Purkinje cell (primary cell): Measurements from ENCODE around the gene KLF15. TPM values are rescaled to one million over a fixed set of nuclear protein-coding genes. Genes with fewer than 3 reads are reported as not detected.

Source experiments
- polyA plus RNA-seq: library from polyadenylated mRNA; unstranded; fragments of >200 nt; fragmentation: Nextera tagmentation; gene quantifications from 2 replicates; pipeline ENCODE4 v1.2.1, GENCODE V29; 2014

The KLF15 gene
- polyA plus RNA-seq = 0.94 and 1.7 TPM in 2 replicates

GRCh38 chr3:126357295-126358037 lies at the start of gene KLF15:
KLF15 (minus strand) TSS chr3:126357408; CDS start chr3:126352922, 4,486 bp downstream.

GRCh38 chr3:126394179-126394976 lies 37.2 kb upstream of the KLF15 start, which contains the start of gene CFAP100:
CFAP100 (plus strand) TSS chr3:126394909; CDS start chr3:126396001, 1,092 bp downstream.

Other genes with a start within 250 kb of the KLF15 start
- gene ALDH1L1, start 176.8 kb downstream of the KLF15 start, polyA plus RNA-seq = 4.2 and 4.9 TPM in 2 replicates
- gene CFAP100, start 37.5 kb upstream of the KLF15 start, polyA plus RNA-seq = not detected in 2 replicates
- gene ZXDC, start 118.5 kb upstream of the KLF15 start, polyA plus RNA-seq = 1.9 and 4.8 TPM in 2 replicates
- not detected in 2 replicates for gene UROC1, start 160.4 kb upstream of the KLF15 start, polyA plus RNA-seq
- gene CHST13, start 166.7 kb upstream of the KLF15 start, polyA plus RNA-seq = not detected in 2 replicates
- gene C3orf22, start 201.5 kb upstream of the KLF15 start, polyA plus RNA-seq = not detected in 2 replicates